Loucy (cell line): ENCODE measurements around the gene ZNF648.

Experiments used
- CTCF ChIP-seq: fragments of 200-600 bp; sonication (generic); conservative IDR thresholded peaks from 2 replicates; pipeline ENCODE4 v1.5.1; 2014; ENCODE audit warnings: mild to moderate bottlenecking, antibody characterized with exemption, low read length
- EZH2phosphoT487 ChIP-seq: fragments of 200-600 bp; IDR thresholded peaks from 2 replicates; pipeline ENCODE4 v1.6.1; 2018; ENCODE audit warnings: antibody characterized with exemption, mild to moderate bottlenecking, moderate library complexity, borderline replicate concordance

- TF ChIP-seq CTCF (no peak; the same call in 1 of the 2 replicates), EZH2phosphoT487 (no peak)
Observed at GRCh38 chr1:182065126-182065845, 3.8 kb upstream of the ZNF648 start.
